ENCODE results near the gene SMURF2. TPM values are rescaled to one million over a fixed set of nuclear protein-coding genes. Genes with fewer than 3 reads are reported as not detected.
A peak's percentile ranks its signal among the peaks of the same experiment; 100 is the strongest.

The SMURF2 gene
- total RNA-seq, 1 experiment from 2014 or later, result 76.6 TPM

GRCh38 chr17:64506576-64507412 is 155.3 kb downstream of the SMURF2 start, which contains the start of gene CEP95:
Gene CEP95 (plus strand): TSS chr17:64506977. CDS start chr17:64507098, 121 bp downstream.
- DNase-seq (peak; percentile 96), ATAC-seq (peak; percentile 66)
- CTCF ChIA-PET, result interaction anchor here (0.5 to 0.6 kb wide), 2 partner anchors 10 to 226 kb away, joined by 3 to 6 read pairs; partner anchors contain the start of gene POLG2
- TF ChIP-seq, protein P1, sequence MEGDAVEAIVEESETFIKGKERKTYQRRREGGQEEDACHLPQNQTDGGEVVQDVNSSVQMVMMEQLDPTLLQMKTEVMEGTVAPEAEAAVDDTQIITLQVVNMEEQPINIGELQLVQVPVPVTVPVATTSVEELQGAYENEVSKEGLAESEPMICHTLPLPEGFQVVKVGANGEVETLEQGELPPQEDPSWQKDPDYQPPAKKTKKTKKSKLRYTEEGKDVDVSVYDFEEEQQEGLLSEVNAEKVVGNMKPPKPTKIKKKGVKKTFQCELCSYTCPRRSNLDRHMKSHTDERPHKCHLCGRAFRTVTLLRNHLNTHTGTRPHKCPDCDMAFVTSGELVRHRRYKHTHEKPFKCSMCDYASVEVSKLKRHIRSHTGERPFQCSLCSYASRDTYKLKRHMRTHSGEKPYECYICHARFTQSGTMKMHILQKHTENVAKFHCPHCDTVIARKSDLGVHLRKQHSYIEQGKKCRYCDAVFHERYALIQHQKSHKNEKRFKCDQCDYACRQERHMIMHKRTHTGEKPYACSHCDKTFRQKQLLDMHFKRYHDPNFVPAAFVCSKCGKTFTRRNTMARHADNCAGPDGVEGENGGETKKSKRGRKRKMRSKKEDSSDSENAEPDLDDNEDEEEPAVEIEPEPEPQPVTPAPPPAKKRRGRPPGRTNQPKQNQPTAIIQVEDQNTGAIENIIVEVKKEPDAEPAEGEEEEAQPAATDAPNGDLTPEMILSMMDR (conservative IDR thresholded peaks at IDR 0.05; ENCODE audit: low read depth, low read length), result no peak
- TF ChIP-seq EZH2 (IDR thresholded peaks at IDR 0.05; ENCODE audit: low read length, unreplicated experiment), result no peak
- no peak for TF ChIP-seq EZH2phosphoT487 (IDR thresholded peaks at IDR 0.05; ENCODE audit: borderline replicate concordance, low read length)
- peaks cover 56% of the 10 kb centered on the region for H4K20me1 ChIP-seq (ENCODE audit: low read length)
- no peaks in the 10 kb centered on the region for H3K27me3 ChIP-seq (ENCODE audit: low read length)
- H3K36me3 ChIP-seq (ENCODE audit: low read depth, low read length), result peaks cover 51% of the 10 kb centered on the region
- peaks cover 35% of the 10 kb centered on the region for H3K4me1 ChIP-seq (ENCODE audit: insufficient read depth, low read length)
- no TSS peak for BruUV-seq (replicated peaks)
- peak within 1 kb of the TSS; percentile 86 for H3K4me3 ChIP-seq (ENCODE audit: low read length)
- H3K79me2 ChIP-seq (ENCODE audit: low read length), result peaks cover 83% of the 10 kb centered on the region
- intact Hi-C loops (cut with micrococcal nuclease), result loop anchor here (1.0 to 5.0 kb wide), 3 partner anchors 9 to 231 kb away; partner anchors contain the start of gene POLG2
- no peaks in the 10 kb centered on the region for H3K9me2 ChIP-seq (replicated peaks; ENCODE audit: low read length)
- POLR2A ChIA-PET (ENCODE audit: unreplicated experiment), result interaction anchor here (0.6 to 2.4 kb wide), 8 partner anchors 10 to 550 kb away, joined by 3 to 50 read pairs (median 4); partner anchors contain the start of gene POLG2
- peaks cover 18% of the 10 kb centered on the region for H3F3A ChIP-seq (ENCODE audit: low read length, unreplicated experiment)
- H3K9me3 ChIP-seq (ENCODE audit: low read length), result no peaks in the 10 kb centered on the region
- H3K4me2 ChIP-seq (ENCODE audit: low read length), result peak within 1 kb of the TSS; percentile 91
- H2AFZ ChIP-seq (ENCODE audit: low read length), result peak within 1 kb of the TSS; percentile 90
- peak within 1 kb of the TSS; percentile 90 for H3K27ac ChIP-seq (ENCODE audit: low read length)
- H3K9ac ChIP-seq (ENCODE audit: low read length), result peak within 1 kb of the TSS; percentile 97

DNA sequence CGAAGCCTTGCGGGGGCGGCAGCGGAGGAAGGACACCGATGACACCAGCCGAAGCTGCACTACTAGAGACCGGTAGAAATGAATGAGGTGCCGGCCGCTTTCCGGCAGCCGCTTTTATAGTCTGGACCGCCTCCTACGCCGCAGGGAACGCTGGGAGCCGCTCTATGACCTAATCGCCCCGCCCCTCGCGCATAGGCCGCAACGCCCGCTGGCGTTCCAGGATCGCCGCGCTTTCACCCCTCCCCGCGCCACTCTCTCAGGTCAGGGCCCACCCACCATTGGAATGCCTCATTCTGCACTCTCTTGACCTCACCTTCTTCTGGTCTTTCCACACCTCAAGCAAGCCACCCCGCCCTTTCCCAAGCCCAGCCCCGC is 155.9 kb downstream of the SMURF2 start, which contains the start of gene DDX5:
DDX5 (minus strand) TSS at position 89 of the 375 bp plus-strand sequence. CDS start 170 bp downstream, outside the sequence.
- Histone ChIP-seq H3K79me2 (ENCODE audit: low read length) (peaks cover 89% of the 10 kb centered on the region), H3K27ac (ENCODE audit: low read length) (peak within 1 kb of the TSS; percentile 90), H3K4me2 (ENCODE audit: low read length) (peak within 1 kb of the TSS; percentile 91), H3K9me3 (ENCODE audit: low read length) (no peaks in the 10 kb centered on the region), H2AFZ (ENCODE audit: low read length) (peak within 1 kb of the TSS; percentile 90), H3K9ac (ENCODE audit: low read length) (peak within 1 kb of the TSS; percentile 97), H3K4me1 (ENCODE audit: insufficient read depth, low read length) (peaks cover 41% of the 10 kb centered on the region), H3F3A (ENCODE audit: low read length, unreplicated experiment) (peaks cover 24% of the 10 kb centered on the region), H3K4me3 (ENCODE audit: low read length) (peak within 1 kb of the TSS; percentile 86), H3K27me3 (ENCODE audit: low read length) (no peaks in the 10 kb centered on the region), H3K9me2 (replicated peaks; ENCODE audit: low read length) (no peaks in the 10 kb centered on the region), H4K20me1 (ENCODE audit: low read length) (peaks cover 62% of the 10 kb centered on the region), H3K36me3 (ENCODE audit: low read depth, low read length) (peaks cover 56% of the 10 kb centered on the region)
- ATAC-seq, result peak; percentile 72
- peak; percentile 99 for DNase-seq
- ChIA-PET POLR2A (ENCODE audit: unreplicated experiment) (interaction anchor here (0.6 to 2.4 kb wide), 7 partner anchors 10 to 551 kb away, joined by 3 to 50 read pairs (median 3); partner anchors contain the start of gene POLG2), CTCF (interaction anchor here (0.5 to 0.6 kb wide), 2 partner anchors 9 to 226 kb away, joined by 3 to 6 read pairs; partner anchors contain the start of gene POLG2)
- no TSS peak for BruUV-seq (replicated peaks)
- TF ChIP-seq EZH2phosphoT487 (IDR thresholded peaks at IDR 0.05; ENCODE audit: borderline replicate concordance, low read length), result no peak
- TF ChIP-seq EZH2 (IDR thresholded peaks at IDR 0.05; ENCODE audit: low read length, unreplicated experiment), result no peak
- TF ChIP-seq, protein P1 (conservative IDR thresholded peaks at IDR 0.05; ENCODE audit: low read depth, low read length), result no peak
- intact Hi-C loops (cut with micrococcal nuclease), result loop anchor here (1.0 to 5.0 kb wide), 2 partner anchors 9 to 141 kb away; partner anchors contain the start of gene POLG2
